H1 (cell line): ENCODE results near the gene NXN. TPM values are rescaled to one million over a fixed set of nuclear protein-coding genes. Genes with fewer than 3 reads are reported as not detected.

Source experiments
- CTBP2 ChIP-seq: IDR thresholded peaks from 2 replicates; pipeline ENCODE4 v1.7.0; 2011; ENCODE audit warnings: borderline replicate concordance, mild to moderate bottlenecking, moderate library complexity, mixed read lengths, low read length; ENCODE audit not compliant: insufficient read depth, insufficient read length
- polyA plus RNA-seq, 7 experiments: library from polyadenylated mRNA; depleted of rRNA in 3 of 7; stranded (reverse) in 5 of 7; unstranded in 2 of 7; fragments of >200 nt in 5 of 7; fragments of 200-250 nt in 2 of 7; gene quantifications; 1 replicate in 5 of 7; 2 replicates in 1 of 7; 4 replicates in 1 of 7; pipeline versions ENCODE4 v1.2.1 to v1.2.3, GENCODE V29; 2011 to 2013; ENCODE audit warnings: missing spikeins in 2 of 7, mixed read lengths in 2 of 7
- total RNA-seq: library from RNA; stranded (reverse); fragmentation: NEBNext Ultra II Directional; extraction: Animal tissue kit (Norgen Biotek cat#: 25700); gene quantifications from 2 replicates; pipeline ENCODE4 v1.2.1, GENCODE V29; 2021

Gene NXN
- total and polyA plus RNA-seq, 2 of the 8 experiments (the other 6 are each of a cell fraction or from before 2014, with no cell fraction given): 94.1 to 107 TPM

GRCh38 chr17:859061-859823 lies 120.3 kb downstream of the NXN start (continued):
- no peak for TF ChIP-seq CTBP2
